ENCODE data around the gene AADACL2.

AADACL2 gene

GRCh38 chr3:151806838-151807237 lies 73.1 kb downstream of the AADACL2 start:
- no peak for DNase-seq (ENCODE audit: low read depth)
